Esophagus muscularis mucosa (tissue), 4 donors: ENCODE measurements around the gene TLL2. TPM values are rescaled to one million over a fixed set of nuclear protein-coding genes. Genes with fewer than 3 reads are reported as not detected.

ENCODE experiments used
- DNase-seq: peaks from one replicate; pipeline ENCODE4 v3.0.0-alpha.2; 2017; ENCODE audit errors: extremely low spot score
- H3K27ac ChIP-seq, 4 donors: fragments of 200-600 bp; sonication (generic); replicated peaks in 1 of 4; 1 replicate in 3 of 4; 2 replicates in 1 of 4; pipeline ENCODE4 v1.5.1; 2016 to 2019; ENCODE audit warnings: mild to moderate bottlenecking in 1 of 4
- H3K27me3 ChIP-seq, 4 donors: fragments of 200-600 bp; sonication (generic); one replicate each; pipeline versions ENCODE4 v1.5.1 to v1.6.0; 2016 to 2019
- H3K36me3 ChIP-seq, 4 donors: fragments of 200-600 bp; sonication (generic); one replicate each; pipeline ENCODE4 v1.5.1; 2016 to 2019
- H3K4me1 ChIP-seq, 4 donors: fragments of 200-600 bp; sonication (generic); one replicate each; pipeline ENCODE4 v1.5.1; 2016 to 2019
- H3K4me3 ChIP-seq, 4 donors: fragments of 200-600 bp; sonication (generic); 1 replicate in 2 of 4; 2 replicates in 2 of 4; pipeline ENCODE4 v1.5.1; 2016 to 2019; ENCODE audit warnings: mild to moderate bottlenecking in 4 of 4, moderate library complexity in 1 of 4
- H3K9me3 ChIP-seq, 4 donors: fragments of 200-600 bp; sonication (generic); 1 replicate in 3 of 4; 2 replicates in 1 of 4; pipeline ENCODE4 v1.5.1; 2016 to 2019
- EP300 ChIP-seq: sonication (generic); formaldehyde crosslinking; IDR thresholded peaks from one replicate; pipeline ENCODE4 v1.6.1; 2017; ENCODE audit warnings: antibody characterized with exemption
- POLR2A ChIP-seq: fragments of 450-650 bp; IDR thresholded peaks from one replicate; pipeline ENCODE4 v1.6.1; 2017; ENCODE audit warnings: antibody characterized with exemption, moderate library complexity, mild to moderate bottlenecking, low read depth
- POLR2AphosphoS5 ChIP-seq, 2 donors: sonication (generic); formaldehyde crosslinking; IDR thresholded peaks; one replicate each; pipeline ENCODE4 v1.6.1; 2017; ENCODE audit warnings: antibody characterized with exemption in 2 of 2
- WGBS: methylation state at CpG from one replicate; pipeline ENCODE4 v1.1.5; 2018; 5-methylcytosine and 5-hydroxymethylcytosine counted together
- intact Hi-C: fragments of 100-400 bp; cut with DNase I; formaldehyde crosslinking; loops from one replicate; pipeline ENCODE4 v1.15.1; 2023
- total RNA-seq, 4 donors: library from RNA; depleted of rRNA; stranded (reverse); fragments of >200 nt; gene quantifications; one replicate each; pipeline versions ENCODE4 v1.1.0 to v1.2.1, GENCODE V29; 2016
- TF ChIP-seq, protein P1 (sequence below), 3 experiments: fragments of 200-600 bp in 2 of 3; fragments of 450-650 bp in 1 of 3; sonication (generic) in 2 of 3; IDR thresholded peaks; one replicate each; pipeline ENCODE4 v1.5.1; 2017 to 2019; ENCODE audit warnings: antibody characterized with exemption in 3 of 3, mild to moderate bottlenecking in 2 of 3, moderate library complexity in 1 of 3

TLL2 gene
- total RNA-seq, 4 donors from 2014 or later = 0.17 to 2.1 (median 0.27) TPM

DNA sequence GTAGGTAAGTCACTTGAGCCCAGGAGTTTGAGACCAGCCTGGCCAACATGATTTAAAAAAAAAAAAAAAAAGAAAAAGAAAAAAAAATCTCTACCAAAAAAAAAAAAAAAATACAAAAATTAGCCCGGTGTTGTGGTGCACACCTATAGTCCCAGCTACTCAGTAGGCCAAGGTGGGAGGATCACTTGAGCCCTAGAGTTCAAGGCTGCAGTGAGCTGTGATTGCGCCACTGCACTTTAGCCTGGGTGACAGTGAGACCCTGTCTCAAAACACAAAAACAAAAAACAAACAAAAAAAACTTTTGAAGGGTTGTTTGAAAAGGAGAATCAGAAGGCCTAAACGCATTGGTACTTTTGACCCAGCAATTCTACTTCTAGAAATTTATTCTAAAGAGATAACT, 13.7 kb downstream of the TLL2 start:
- no peak for TF ChIP-seq POLR2A
- no peak for TF ChIP-seq POLR2AphosphoS5 (IDR thresholded peaks at IDR 0.05)
- TF ChIP-seq EP300 = no peak
- TF ChIP-seq, protein P1, sequence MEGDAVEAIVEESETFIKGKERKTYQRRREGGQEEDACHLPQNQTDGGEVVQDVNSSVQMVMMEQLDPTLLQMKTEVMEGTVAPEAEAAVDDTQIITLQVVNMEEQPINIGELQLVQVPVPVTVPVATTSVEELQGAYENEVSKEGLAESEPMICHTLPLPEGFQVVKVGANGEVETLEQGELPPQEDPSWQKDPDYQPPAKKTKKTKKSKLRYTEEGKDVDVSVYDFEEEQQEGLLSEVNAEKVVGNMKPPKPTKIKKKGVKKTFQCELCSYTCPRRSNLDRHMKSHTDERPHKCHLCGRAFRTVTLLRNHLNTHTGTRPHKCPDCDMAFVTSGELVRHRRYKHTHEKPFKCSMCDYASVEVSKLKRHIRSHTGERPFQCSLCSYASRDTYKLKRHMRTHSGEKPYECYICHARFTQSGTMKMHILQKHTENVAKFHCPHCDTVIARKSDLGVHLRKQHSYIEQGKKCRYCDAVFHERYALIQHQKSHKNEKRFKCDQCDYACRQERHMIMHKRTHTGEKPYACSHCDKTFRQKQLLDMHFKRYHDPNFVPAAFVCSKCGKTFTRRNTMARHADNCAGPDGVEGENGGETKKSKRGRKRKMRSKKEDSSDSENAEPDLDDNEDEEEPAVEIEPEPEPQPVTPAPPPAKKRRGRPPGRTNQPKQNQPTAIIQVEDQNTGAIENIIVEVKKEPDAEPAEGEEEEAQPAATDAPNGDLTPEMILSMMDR (IDR thresholded peaks at IDR 0.05) = no peak
- Histone ChIP-seq H3K9me3 (no peaks in the 10 kb centered on the region), H3K4me1 (no peaks in the 10 kb centered on the region), H3K27ac (no peak overlapping the region), H3K27me3 (peaks cover 0 to 6% (median 0%) of the 10 kb centered on the region in 4 donors), H3K36me3 (no peaks in the 10 kb centered on the region), H3K4me3 (no peak overlapping the region)
- 93% methylated on average over 3 of the region's 3 CpGs for WGBS
- no peak for DNase-seq
- intact Hi-C loops = no loop called here

GRCh38 chr10:96497391-96497790, 16.3 kb downstream of the TLL2 start:
- intact Hi-C loops = no loop called here
- H3K4me3 ChIP-seq = no peak overlapping the region
- WGBS = 76% methylated on average over 5 of the region's 5 CpGs
- H3K4me1 ChIP-seq = no peaks in the 10 kb centered on the region
- no peak overlapping the region for H3K27ac ChIP-seq
- no peaks in the 10 kb centered on the region for H3K36me3 ChIP-seq
- H3K27me3 ChIP-seq = peaks cover 0 to 6% (median 0%) of the 10 kb centered on the region in 4 donors
- H3K9me3 ChIP-seq = no peaks in the 10 kb centered on the region
- peak; percentile 79 for DNase-seq
- TF ChIP-seq EP300 (no peak), POLR2A (no peak), POLR2AphosphoS5 (IDR thresholded peaks at IDR 0.05) (no peak)

GRCh38 chr10:96496281-96496925, 17.3 kb downstream of the TLL2 start:
- no peaks in the 10 kb centered on the region for H3K4me1 ChIP-seq
- H3K4me3 ChIP-seq = no peak overlapping the region
- DNase-seq = peak; percentile 83
- peaks cover 0 to 6% (median 0%) of the 10 kb centered on the region in 4 donors for H3K27me3 ChIP-seq
- no peaks in the 10 kb centered on the region for H3K9me3 ChIP-seq
- H3K36me3 ChIP-seq = no peaks in the 10 kb centered on the region
- intact Hi-C loops = no loop called here
- WGBS = 77% methylated on average over 6 of the region's 6 CpGs
- no peak for TF ChIP-seq EP300
- TF ChIP-seq, protein P1 (IDR thresholded peaks at IDR 0.05) = no peak
- no peak for TF ChIP-seq POLR2AphosphoS5 (IDR thresholded peaks at IDR 0.05)
- no peak for TF ChIP-seq POLR2A
- no peak overlapping the region for H3K27ac ChIP-seq

DNA sequence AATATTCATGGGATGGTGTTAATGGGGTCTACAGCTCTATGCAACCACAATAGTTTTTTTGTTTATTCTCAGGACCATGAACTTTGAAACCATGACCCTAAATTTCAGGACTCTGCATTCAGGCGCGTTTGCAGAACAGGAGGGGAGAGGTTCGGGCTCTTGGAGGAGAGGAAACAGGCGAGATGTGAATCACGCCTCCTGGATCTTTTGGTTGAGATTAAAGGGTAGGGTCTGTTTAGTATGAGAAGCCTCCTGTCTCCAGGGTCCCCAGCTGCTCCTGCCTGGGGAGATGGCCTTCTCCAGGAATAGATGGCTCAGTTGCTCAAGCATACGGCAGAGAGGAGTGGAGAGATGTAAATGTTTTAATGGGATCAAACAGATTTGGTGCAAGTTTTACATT, 18.2 kb downstream of the TLL2 start:
- TF ChIP-seq POLR2AphosphoS5 (IDR thresholded peaks at IDR 0.05) (no peak), POLR2A (no peak), EP300 (no peak)
- TF ChIP-seq, protein P1 (IDR thresholded peaks at IDR 0.05) = no peak
- Histone ChIP-seq H3K9me3 (no peaks in the 10 kb centered on the region), H3K27ac (no peak overlapping the region), H3K4me1 (no peaks in the 10 kb centered on the region), H3K27me3 (peaks cover 0 to 6% (median 0%) of the 10 kb centered on the region in 4 donors), H3K4me3 (no peak overlapping the region), H3K36me3 (no peaks in the 10 kb centered on the region)
- DNase-seq = no peak
- WGBS = 95% methylated on average over 6 of the region's 6 CpGs
- intact Hi-C loops = no loop called here

- WGBS = 76% methylated on average over 4 of the region's 4 CpGs
- H3K27me3 ChIP-seq = peaks cover 0 to 6% (median 0%) of the 10 kb centered on the region in 4 donors
- intact Hi-C loops = no loop called here
- H3K27ac ChIP-seq = no peak overlapping the region
- H3K4me1 ChIP-seq = no peaks in the 10 kb centered on the region
- no peak overlapping the region for H3K4me3 ChIP-seq
- no peaks in the 10 kb centered on the region for H3K9me3 ChIP-seq
- TF ChIP-seq POLR2AphosphoS5 (IDR thresholded peaks at IDR 0.05) (no peak), POLR2A (no peak)
- H3K36me3 ChIP-seq = no peaks in the 10 kb centered on the region
- no peak for DNase-seq
These were observed 19.0 kb downstream of the TLL2 start for GRCh38 chr10:96494694-96495093.
